ENCODE results near the gene IFI27L1.

IFI27L1 gene

DNA sequence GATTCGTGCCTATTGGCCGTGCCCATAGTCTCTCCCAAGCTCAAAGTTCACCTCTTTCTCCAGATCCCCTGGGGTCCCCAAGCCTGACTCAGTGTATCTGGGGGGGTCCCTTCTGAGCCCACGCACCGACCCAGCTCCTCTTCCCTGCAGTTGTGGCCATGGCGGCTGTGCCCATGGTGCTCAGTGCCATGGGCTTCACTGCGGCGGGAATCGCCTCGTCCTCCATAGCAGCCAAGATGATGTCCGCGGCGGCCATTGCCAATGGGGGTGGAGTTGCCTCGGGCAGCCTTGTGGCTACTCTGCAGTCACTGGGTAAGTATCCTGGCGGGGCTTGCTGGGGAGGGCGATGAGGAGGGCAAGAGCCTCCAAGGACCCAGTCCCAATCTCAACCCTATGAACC, 34.5 kb downstream of the IFI27L1 start:
- DNase-seq, result no peak

GRCh38 chr14:94116701-94117100, 35.6 kb downstream of the IFI27L1 start:
- DNase-seq, result no peak

GRCh38 chr14:94117856-94118255, 36.7 kb downstream of the IFI27L1 start:
- DNase-seq, result no peak

- DNase-seq, result no peak
These were observed 38.0 kb downstream of the IFI27L1 start for GRCh38 chr14:94119071-94119470.

GRCh38 chr14:94120667-94121340, 39.7 kb downstream of the IFI27L1 start:
- no peak for DNase-seq

- no peak for DNase-seq
These were observed 40.4 kb downstream of the IFI27L1 start for GRCh38 chr14:94121485-94121884.

- DNase-seq, result no peak
These were observed 41.3 kb downstream of the IFI27L1 start for GRCh38 chr14:94122438-94122837.

- DNase-seq, result no peak
These were observed 42.2 kb downstream of the IFI27L1 start for GRCh38 chr14:94123296-94123695.

DNA sequence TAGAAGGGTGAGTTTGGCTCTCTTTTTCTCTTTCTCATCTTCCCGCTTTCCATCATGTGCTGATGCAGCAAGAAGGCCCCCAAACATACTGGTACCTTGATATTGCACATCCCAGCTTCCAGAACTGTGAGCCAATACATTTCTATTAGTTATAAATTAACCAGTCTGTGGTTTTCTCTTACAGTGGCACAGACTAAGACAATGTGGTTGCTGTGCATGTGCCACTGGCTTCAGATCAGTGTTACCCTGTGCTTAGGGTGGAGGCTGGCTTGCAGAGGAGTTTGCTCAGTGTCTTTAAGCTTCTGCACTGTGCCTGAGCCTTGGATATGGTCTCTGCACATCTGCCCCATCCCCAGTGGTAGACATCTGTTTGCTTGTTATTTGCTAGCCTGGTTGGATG, 42.8 kb downstream of the IFI27L1 start:
- no peak for DNase-seq

- no peak for DNase-seq
These were observed 43.7 kb downstream of the IFI27L1 start for GRCh38 chr14:94124582-94125377.

GRCh38 chr14:94125659-94126418, 44.7 kb downstream of the IFI27L1 start:
- DNase-seq, result no peak

DNA sequence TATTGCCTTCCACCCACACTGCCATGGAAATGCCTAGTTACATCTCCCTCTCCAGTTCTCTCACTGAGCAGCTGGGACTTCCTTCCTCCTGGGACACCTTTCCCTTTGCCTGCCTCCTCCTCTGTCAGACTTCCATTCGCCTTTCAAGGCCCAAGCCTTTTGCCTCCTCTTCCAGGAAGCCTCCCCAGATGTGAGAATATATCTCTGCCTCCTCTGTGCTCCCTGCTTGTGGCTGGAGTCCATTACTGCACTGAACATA, 45.2 kb downstream of the IFI27L1 start:
- DNase-seq, result no peak

GRCh38 chr14:94126800-94127199, 45.7 kb downstream of the IFI27L1 start:
- no peak for DNase-seq

DNA sequence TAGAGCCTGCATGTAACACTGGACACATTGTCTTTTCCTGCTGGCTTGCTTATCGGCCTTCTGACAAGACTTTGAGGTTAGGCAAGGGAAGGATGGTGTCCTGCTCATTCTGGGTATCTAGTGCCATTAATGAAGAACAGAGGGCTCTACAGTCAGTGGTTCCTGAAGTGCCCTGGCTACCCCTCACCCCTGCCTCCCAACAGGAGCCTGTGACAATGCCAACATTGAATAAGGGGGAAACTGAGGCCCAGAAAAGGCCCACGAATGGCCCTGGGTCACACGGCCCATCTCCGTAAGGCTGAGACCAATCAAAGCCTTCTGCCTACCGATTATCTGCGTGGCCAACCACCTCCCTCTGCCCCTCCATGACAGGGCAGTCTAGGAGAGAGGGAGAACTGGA, 46.2 kb downstream of the IFI27L1 start:
- no peak for DNase-seq

- DNase-seq, result no peak
These were observed 47.2 kb downstream of the IFI27L1 start for GRCh38 chr14:94128216-94128839.

DNA sequence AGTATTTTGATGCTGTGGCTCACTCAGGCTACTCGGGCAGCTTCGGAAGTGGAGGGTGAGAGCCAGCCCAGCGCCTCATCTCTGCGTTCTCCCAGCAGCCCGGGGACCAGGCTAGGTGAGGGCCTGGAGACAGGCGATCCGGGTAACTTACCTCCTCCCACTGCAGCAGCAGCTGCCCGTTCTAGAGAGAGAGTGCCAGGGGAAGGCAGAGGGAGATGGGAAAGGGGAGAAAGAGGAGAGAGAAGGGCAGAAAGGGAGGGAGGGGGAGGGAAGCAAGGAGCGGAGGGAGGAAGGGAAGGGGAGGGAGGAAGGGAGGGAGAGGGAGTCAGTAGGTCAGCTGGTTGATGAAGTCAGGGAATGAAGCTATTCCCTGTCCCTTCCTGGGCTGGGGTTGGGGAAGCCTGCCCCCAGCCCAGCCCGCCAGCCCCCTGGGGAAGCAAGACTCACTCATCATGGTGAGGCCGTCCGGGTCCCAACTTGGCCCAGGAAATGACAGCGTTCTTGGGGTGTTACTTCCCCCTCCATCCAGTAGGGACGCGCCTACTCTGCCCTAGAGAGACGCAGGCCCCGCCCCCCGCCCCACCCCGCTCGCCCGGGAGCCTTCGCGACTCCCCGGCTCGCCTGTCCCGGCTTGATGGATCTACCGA, 48.1 kb downstream of the IFI27L1 start, which contains the start of gene IFI27L2:
Gene IFI27L2, minus strand, starts transcription at position 494 of the 647 bp plus-strand sequence. Its CDS starts 40 bp downstream, at position 454.
- DNase-seq, result peak; percentile 82

DNA sequence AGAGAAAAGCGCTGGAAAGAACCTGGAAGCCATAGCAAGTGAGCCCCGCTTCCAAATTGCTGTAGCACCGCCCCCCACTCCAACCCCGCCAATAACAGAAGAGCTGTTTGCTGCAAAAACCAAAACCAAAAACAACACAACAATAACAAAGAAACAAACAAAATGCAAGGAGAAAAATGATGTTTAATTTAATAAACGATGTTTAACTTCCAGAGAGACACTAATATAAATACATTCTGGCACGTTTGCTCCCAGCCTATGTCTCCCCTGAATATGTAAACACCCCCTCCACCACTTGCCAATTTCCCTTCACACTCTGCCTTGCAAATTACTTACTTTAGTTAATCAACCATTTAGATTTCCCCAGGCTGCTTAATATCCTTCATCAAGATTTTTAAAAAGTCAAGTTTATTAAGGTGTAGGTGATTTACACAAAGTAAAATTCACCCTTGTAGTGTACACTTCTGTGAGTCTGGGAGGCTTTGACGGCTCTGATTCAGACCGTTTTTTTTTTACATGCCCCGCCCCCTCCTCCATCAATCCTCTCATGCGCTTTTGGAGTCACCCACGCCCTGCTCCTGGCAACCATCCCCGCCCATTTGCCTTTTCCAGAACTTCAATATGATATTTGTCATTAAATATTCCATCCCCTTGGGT, 48.8 kb downstream of the IFI27L1 start:
- peak; percentile 53 for DNase-seq

- peak; percentile 66 for DNase-seq
These were observed 51.3 kb downstream of the IFI27L1 start for GRCh38 chr14:94132285-94132887.

DNA sequence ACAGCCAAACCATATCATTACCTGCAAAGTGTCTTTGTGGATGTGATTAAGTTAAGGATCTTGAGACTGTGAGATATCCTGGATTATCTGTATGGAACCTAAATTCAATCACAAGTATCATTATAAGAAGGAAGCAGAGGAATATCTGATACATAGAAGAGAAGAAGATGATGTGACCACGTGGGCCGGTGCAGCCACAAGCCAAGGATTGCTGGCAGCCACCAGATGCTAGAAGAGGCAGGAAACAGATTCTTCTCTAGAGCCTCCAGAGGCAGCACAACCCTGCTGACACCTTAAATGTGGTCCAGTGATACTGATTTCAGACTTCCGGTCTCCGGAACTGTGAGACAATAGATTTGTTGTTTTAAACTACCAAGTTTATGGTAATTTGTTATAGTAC, 54.4 kb downstream of the IFI27L1 start:
- no peak for DNase-seq

DNA sequence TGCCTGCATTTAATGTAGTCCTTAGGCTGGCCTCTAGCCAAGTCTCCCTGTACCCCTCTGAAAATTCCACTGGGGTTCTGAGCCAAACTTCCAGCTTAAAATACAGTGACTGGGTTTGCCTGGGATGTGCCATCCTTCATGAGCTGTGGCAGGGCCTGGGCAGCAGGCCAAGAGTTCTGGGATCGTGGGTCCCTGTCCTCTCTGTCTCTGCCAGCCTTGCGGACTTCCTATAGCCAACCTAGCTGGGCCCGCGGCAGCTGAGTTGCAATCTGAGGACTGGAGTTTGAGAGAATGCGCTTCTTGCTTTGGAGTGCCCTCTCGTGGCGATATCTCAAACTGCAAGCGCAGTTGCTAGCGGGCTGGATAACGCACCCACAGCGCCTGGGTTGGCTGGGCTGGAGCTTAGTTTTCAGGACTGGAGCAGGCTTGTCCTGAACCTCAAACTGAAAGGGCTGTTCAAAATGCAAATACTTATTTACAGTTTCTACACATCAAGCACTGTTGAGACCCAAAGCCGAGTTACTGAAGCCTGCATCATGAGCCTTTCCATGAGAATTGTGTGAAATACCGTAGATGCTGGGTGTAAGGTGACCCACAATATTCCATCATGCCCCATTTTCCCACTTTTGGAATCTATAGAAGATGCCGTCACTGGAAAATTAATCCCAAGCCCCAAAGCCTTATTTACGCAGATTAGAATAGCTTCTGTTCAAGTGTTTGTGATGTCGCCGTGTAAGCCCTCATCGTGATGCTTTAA, 55.6 kb downstream of the IFI27L1 start:
- DNase-seq, result peak; percentile 85

- no peak for DNase-seq
These were observed 57.1 kb downstream of the IFI27L1 start for GRCh38 chr14:94138251-94138650.

Measured in NCI-H774 (cell line).